Fibroblast of the conjunctiva (primary cell): ENCODE measurements around the gene CCR2.
"Not testable (repeated sequence)": the region's sequence is repeated elsewhere in the genome, so short reads cannot be mapped to it uniquely, and the experiment has no call there.

Source experiments
- DNase-seq: peaks from one replicate; pipeline ENCODE4 v3.0.0-alpha.2; 2010; ENCODE audit warnings: low read depth

The CCR2 gene

DNA sequence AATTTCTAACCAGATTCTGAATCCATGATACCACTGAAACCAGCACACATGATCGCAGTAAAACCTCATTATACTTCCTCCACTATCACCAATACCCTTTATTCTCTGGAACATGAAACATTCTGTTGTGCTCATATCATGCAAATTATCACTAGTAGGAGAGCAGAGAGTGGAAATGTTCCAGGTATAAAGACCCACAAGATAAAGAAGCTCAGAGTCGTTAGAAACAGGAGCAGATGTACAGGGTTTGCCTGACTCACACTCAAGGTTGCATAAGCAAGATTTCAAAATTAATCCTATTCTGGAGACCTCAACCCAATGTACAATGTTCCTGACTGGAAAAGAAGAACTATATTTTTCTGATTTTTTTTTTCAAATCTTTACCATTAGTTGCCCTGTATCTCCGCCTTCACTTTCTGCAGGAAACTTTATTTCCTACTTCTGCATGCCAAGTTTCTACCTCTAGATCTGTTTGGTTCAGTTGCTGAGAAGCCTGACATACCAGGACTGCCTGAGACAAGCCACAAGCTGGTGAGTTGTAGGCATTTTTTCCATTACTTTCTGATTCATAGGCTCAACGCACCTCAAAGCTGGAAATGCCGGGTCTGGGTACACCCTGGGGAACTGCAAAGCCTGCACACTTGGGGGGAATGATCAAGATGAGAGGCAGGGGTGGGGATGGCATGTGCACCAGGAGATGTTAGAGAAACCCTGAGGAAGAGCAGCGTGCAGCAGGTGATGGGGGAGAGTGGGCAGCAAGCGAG is at the start of gene CCR2:
Gene CCR2 (plus strand): TSS at position 465 of the 764 bp plus-strand sequence. CDS start 3,417 bp downstream, outside the sequence.
- DNase-seq: no peak

GRCh38 chr3:46304739-46305138 is 49.2 kb upstream of the CCR2 start:
- DNase-seq: no peak

GRCh38 chr3:46312991-46313390 is 40.9 kb upstream of the CCR2 start:
- DNase-seq: no peak

- no peak for DNase-seq
Observed at GRCh38 chr3:46314517-46314916, 39.4 kb upstream of the CCR2 start.

DNA sequence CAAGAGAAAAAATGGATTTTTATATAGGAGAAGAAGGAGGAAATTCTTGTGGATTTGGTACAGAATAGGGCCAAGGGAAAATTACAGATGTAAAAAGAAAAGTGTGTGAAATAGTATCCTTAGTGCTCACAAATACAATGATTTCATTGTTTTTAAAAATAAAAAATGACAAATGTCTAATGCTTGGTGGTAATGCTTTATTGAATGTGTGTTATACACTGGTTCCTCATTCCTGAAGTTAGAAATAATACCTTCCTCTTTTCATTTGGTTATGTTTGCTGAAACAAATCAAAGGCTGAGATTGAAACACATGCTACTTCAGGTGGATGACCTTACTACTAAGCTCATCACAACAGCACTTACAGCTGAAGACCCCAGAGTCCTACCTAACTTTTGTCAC is 37.7 kb upstream of the CCR2 start:
- DNase-seq: no peak

GRCh38 chr3:46318207-46318927 is 35.5 kb upstream of the CCR2 start:
- DNase-seq: no peak

DNA sequence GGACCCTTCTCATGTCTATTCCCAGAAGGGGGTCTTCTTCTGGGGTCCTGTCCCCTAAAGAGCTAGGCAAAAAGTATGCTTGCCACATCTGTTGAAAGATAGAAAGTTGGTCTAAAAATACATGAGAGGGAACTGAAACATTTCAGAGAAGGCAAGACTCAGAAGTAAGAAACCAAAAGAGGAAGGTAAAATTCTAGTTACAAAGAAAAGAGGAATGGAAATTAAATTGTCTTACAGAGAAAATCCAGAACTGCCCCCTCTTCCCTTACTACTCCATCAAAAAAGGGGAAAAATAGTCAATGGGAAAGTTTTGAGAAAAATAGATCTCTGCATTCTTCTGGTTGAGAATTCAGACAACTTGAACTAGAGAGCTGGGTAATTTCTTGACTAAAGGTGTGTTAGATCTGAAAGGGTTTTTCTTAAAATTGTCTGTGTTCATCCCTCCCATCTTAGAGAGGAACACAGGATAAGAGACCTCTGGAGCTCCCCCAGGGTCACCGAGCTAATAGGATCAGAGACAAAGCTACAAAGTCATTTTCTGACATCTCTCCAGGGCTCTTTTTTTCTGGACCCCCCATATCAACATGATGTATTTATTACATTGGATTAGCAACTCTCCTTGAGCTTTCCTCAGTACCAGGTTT is 32.3 kb upstream of the CCR2 start:
- no peak for DNase-seq

GRCh38 chr3:46324036-46324435 is 29.9 kb upstream of the CCR2 start:
- DNase-seq: no peak

- DNase-seq: no peak
Observed at GRCh38 chr3:46325645-46326300, 28.1 kb upstream of the CCR2 start.

- DNase-seq: not testable (repeated sequence)
Observed at GRCh38 chr3:46330676-46331075, 23.2 kb upstream of the CCR2 start.

GRCh38 chr3:46334741-46335478 is 19.0 kb upstream of the CCR2 start:
- DNase-seq: peak; percentile 4

DNA sequence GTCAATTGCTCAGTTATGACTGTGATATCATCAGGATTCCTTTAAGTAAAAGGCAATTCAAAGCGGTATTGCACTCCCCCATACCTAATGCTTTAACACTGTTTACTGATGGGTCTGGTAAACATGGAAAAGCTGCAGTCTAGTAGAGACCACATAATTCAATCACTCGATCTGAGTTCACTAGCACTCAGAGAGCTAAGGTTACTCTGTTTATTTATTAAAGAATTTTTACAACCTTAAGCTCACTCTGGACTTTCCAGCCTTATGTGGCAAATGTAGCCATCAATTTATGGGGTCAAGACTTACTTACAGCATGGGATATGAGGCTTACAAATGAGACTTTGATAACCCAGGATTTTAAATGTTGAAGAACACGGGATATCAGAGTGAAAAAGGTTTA is 18.4 kb upstream of the CCR2 start:
- no peak for DNase-seq

DNA sequence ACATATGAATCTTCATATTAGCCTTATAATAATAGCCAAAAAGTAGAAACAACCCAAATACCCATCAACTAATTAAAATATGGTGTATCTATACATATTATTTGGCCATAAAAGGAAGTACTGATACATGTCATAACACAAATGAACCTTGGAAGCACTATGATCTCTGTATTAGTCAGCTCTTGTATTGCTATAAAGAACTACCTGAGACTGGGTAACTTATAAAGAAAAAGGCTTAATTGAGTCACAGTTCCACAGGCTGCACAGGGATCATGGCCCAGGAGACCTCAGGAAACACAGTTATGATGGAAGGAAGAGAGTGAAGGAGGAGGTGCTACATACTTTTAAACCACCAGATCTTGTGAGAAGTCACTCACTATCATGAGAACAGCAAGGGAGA is 16.0 kb upstream of the CCR2 start:
- DNase-seq: no peak

- DNase-seq: no peak
Observed at GRCh38 chr3:46338840-46339239, 15.1 kb upstream of the CCR2 start.

DNA sequence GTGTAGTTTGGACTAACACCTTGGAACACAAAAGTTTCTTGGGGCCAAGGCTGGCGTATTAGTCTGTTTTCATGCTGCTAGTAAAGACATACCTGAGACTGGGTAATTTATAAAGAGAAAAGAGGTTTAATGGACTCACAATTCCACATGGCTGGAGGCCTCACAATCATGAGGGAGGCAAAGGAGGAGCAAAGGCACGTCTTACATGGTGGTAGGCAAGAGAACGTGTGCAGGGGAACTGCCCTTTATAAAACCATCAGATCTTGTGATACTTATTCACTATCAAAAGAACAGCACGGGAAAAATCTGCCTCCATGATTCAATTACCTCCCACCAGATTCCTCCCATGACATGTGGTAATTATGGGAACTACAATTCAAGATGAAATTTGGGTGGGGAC is 9.4 kb upstream of the CCR2 start:
- DNase-seq: no peak

DNA sequence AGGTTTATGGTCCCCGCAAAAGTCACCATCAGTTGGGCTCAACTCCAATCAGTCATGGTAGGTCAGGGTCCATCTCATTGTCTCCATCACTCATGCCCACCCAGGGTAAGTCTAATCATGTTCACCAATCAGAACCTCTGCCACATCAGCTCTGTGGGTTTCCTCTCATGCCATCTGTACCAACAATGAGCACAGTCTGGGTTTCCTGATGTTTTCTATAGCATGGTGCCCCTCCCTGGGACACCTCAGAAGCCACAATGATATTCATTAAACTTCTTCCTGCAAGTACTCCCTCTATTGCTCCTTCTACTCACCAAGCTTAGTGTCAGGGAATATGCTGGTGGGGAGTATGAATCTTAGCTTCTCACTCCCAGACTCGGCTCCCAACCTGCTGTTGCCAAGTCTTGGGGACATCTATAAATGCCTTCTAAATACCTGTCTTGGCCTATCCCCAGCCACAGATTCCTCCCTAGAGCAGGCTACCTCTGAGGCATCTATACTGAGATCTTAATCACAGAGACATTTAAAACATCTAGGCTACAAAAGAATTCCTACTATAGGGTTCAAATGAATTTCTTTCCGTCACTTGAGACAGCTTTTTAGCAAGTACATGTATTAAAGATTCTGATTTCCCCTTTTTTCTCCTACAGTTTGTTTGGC is 5.0 kb upstream of the CCR2 start:
- DNase-seq: no peak

GRCh38 chr3:46349484-46350261 is 4.2 kb upstream of the CCR2 start:
- no peak for DNase-seq

DNA sequence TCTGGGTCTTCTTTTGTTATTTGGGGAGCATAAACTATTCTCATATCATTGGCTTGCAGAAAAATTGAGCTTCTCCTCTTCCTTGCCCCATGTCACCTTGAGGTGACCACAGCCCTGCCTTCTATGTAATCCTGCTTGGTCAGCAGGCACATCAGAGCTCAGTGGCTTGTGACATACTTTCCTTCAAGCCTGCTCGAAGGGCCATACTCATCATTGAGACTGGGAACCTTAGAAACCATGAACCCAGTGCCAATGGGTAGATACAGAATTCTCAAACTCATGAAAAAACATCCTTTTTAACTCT is 3.7 kb upstream of the CCR2 start:
- DNase-seq: no peak

DNA sequence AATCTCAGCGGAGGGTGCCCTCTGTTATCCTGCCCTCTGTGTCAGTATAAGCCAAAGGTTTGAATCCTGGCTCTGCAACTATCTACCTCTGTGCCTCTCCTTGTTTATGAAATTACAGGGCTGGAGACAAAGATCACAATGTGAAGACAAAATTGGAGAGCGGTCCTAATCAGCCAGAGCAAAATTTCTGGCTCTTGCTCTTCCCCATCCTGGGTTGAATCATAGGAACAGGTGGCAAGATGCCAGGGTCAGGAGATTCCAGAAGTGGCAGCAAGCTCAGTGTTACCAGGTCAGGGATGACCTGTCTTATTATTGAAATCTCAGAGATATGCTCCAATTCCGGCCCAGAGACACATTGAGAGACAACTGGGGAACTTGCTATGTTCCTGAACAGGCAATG is 2.3 kb upstream of the CCR2 start:
- no peak for DNase-seq

DNA sequence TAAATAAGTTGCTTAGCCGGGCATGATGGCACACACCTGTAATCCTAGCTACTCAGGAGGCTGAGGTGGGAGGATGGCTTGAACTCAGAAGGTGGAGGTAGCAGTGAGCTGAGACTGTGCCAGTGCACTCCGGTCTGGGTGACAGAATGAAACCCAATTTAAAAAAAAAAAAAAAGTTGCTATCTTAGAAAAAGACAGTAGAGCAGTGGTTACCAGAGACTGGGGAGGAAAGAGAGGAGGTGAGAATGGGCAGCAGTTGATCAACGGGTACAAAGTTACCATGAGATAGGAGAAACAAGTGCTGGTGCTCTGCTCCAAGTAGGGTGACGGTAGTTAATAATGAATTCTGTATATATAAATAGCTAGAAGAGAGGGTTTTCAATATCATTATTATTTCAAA is 821 bp upstream of the CCR2 start:
- DNase-seq: no peak

- no peak for DNase-seq
Observed at GRCh38 chr3:46354478-46354877, 567 bp downstream of the CCR2 start.
